22Rv1 (cell line): Measurements from ENCODE around the gene CD247.

Experiments used
- H3K27ac ChIP-seq: fragments of 450-650 bp; 2 replicates; pipeline ENCODE4 v1.5.1; 2017
- CTCF ChIP-seq: fragments of 450-650 bp; IDR thresholded peaks from 2 replicates; pipeline ENCODE4 v1.5.1; 2017; ENCODE audit warnings: mild to moderate bottlenecking
- ZFX ChIP-seq: fragments of 450-650 bp; IDR thresholded peaks from 2 replicates; pipeline ENCODE4 v1.6.1; 2017; ENCODE audit warnings: antibody characterized with exemption, borderline replicate concordance

CD247 gene

DNA sequence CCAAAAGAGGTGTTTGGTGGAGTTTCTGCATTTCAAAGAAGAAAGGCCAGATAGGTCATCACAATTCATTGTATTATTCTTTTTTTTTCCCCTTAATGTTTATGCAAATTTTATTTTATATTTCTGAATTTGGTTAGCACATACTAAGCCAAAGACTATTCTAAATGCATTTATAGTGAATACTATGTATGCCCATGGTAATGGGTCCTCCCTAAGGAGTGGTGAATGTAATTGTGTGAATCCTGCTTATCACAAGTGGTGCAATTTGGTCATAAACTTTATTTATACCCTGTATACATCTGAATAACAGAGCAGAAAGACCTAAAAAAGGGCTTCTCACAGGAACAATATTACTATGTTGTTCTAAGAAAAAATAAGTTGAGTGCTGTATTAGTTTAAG is 99.1 kb downstream of the CD247 start:
- no peak overlapping the region for H3K27ac ChIP-seq
- no peak for TF ChIP-seq CTCF
- TF ChIP-seq ZFX = no peak

- TF ChIP-seq ZFX (no peak), CTCF (no peak)
- H3K27ac ChIP-seq = no peak overlapping the region
Observed at GRCh38 chr1:167418391-167418790, 99.9 kb downstream of the CD247 start.

DNA sequence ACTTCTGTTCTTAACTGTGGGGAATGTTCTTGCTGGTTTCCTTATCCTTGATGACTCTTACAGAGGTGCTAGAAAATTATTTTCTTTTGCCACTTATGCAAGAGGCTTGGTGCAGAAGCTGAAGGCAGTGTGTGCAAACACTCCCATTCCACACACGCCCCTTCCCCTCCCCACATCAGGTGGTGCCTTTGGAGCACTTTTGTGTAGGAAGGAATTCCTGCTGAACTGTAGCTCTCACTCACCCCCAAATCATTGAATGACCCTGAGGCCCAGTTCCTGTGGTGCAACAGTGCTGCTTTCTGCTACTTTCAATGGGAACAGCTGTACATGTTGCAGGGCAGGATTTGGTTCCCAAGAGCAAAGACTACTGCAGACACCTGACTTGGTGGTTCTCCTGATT is 101.8 kb downstream of the CD247 start:
- no peak overlapping the region for H3K27ac ChIP-seq
- no peak for TF ChIP-seq CTCF
- TF ChIP-seq ZFX = no peak

DNA sequence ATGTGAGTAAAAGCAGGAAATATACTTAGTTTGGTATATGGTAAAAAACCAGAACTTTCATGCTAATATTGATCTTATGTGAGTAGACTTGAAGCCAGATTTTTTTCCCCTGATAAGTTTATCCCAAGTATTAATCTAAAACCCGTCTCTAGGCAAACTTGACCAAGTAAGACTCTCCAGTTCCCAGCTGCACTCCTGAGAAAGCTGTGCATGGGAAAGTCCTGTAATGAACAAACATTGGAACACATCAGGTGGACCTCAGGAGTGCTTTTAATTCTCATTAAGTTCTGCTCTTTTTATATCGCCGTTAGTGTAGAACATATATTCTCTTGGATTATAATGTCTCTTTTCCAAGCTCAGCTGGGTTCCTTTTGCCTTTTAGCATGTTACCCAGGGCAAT is 105.0 kb downstream of the CD247 start:
- H3K27ac ChIP-seq = no peak overlapping the region
- TF ChIP-seq ZFX = no peak
- no peak for TF ChIP-seq CTCF

- no peak overlapping the region for H3K27ac ChIP-seq
Observed at GRCh38 chr1:167412920-167413319, 105.4 kb downstream of the CD247 start.

DNA sequence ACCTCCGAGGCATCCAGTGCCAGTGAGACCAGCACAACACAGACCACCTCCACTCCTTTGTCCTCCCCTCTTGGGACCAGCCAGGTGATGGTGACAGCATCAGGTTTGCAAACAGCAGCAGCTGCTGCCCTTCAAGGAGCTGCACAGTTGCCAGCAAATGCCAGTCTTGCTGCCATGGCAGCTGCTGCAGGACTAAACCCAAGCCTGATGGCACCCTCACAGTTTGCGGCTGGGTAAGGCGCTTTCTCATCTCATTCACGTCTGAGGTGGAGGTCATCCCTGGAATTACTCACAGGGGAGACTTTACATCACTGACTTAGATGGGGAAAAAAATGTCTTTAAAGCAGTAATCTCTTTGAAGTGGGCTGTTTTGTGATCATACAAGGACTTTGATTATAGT is 106.3 kb downstream of the CD247 start:
- TF ChIP-seq ZFX (no peak), CTCF (no peak)
- H3K27ac ChIP-seq = no peak overlapping the region

More at GRCh38 chr1:167412920-167413319, 105.4 kb downstream of the CD247 start:
- TF ChIP-seq CTCF = no peak
- TF ChIP-seq ZFX = no peak

GRCh38 chr1:167409183-167409582 is 109.1 kb downstream of the CD247 start:
- no peak overlapping the region for H3K27ac ChIP-seq
- peak; percentile 28 for TF ChIP-seq CTCF
- no peak for TF ChIP-seq ZFX
